ENCODE results near the gene SP1. TPM values are rescaled to one million over a fixed set of nuclear protein-coding genes. Genes with fewer than 3 reads are reported as not detected.
"Not testable (repeated sequence)": the region's sequence is repeated elsewhere in the genome, so short reads cannot be mapped to it uniquely, and the experiment has no call there.

SP1 gene
- polyA plus RNA-seq (ENCODE audit: insufficient read length in 12 of 12) = 10 to 100 TPM in 11 of 12 donors, not detected in 1; 37.9 to 66.0 (median 43.3) TPM
- long read RNA-seq, donor 1, transcript SP1-203 (2 exons, 1,061 nt) = major isoform, 15 of 41 reads
- long read RNA-seq, donor 1, partial matches to known transcripts = 24 of 41 reads
- long read RNA-seq, donor 1, other reads (novel, unspliced or antisense) = 0 of 41 reads
- long read RNA-seq, donor 2, partial matches to known transcripts = 12 of 14 reads
- long read RNA-seq, donor 2, other reads (novel, unspliced or antisense) = 0 of 14 reads
- long read RNA-seq, donor 3, partial matches to known transcripts = 8 of 11 reads
- long read RNA-seq, donor 3, other reads (novel, unspliced or antisense) = 0 of 11 reads
- long read RNA-seq, donor 4, partial matches to known transcripts = 0 of 4 reads
- long read RNA-seq, donor 4, other reads (novel, unspliced or antisense) = 0 of 4 reads
- long read RNA-seq, donor 5 = 0 reads
- long read RNA-seq, donor 6, partial matches to known transcripts = 22 of 25 reads
- long read RNA-seq, donor 6, other reads (novel, unspliced or antisense) = 0 of 25 reads
- long read RNA-seq, donor 7, partial matches to known transcripts = 0 of 2 reads
- long read RNA-seq, donor 7, other reads (novel, unspliced or antisense) = 0 of 2 reads
- long read RNA-seq, donor 8, transcript SP1-203 (2 exons, 1,061 nt) = major isoform, 9 of 32 reads
- long read RNA-seq, donor 8, partial matches to known transcripts = 22 of 32 reads
- long read RNA-seq, donor 8, other reads (novel, unspliced or antisense) = 0 of 32 reads
- long read RNA-seq, donor 9, partial matches to known transcripts = 7 of 9 reads
- long read RNA-seq, donor 9, other reads (novel, unspliced or antisense) = 0 of 9 reads
- long read RNA-seq, donor 10, transcript SP1-203 (2 exons, 1,061 nt) = major isoform, 9 of 9 reads
- long read RNA-seq, donor 10, partial matches to known transcripts = 0 of 9 reads
- long read RNA-seq, donor 10, other reads (novel, unspliced or antisense) = 0 of 9 reads
- long read RNA-seq, donor 11, partial matches to known transcripts = 0 of 4 reads
- long read RNA-seq, donor 11, other reads (novel, unspliced or antisense) = 0 of 4 reads

- DNase-seq = peak; percentile 91
Measured at GRCh38 chr12:53380104-53380793, at the start of gene SP1. SP1 (plus strand) TSS chr12:53380176; CDS start chr12:53380292, 116 bp downstream.

DNA sequence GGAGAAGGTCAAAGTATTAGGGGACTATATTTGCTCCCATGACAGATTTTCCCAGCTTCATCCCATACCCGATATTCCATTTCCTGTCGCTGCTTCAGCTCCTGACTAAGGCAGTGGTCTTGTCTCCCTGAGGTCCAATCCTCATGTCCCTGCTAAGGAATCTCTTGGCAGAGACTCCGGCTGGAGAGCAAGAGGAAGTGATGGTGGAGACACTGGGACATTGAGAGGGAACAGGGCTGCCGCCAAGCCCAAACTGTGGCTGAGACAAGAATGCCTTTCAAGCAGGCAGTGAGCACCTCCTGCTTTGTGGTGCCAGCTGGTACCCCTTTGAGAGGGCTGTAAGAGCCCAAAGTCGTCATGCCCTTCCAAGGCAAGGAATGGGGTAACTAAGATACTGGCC lies 49.3 kb upstream of the SP1 start:
- no peak for DNase-seq

DNA sequence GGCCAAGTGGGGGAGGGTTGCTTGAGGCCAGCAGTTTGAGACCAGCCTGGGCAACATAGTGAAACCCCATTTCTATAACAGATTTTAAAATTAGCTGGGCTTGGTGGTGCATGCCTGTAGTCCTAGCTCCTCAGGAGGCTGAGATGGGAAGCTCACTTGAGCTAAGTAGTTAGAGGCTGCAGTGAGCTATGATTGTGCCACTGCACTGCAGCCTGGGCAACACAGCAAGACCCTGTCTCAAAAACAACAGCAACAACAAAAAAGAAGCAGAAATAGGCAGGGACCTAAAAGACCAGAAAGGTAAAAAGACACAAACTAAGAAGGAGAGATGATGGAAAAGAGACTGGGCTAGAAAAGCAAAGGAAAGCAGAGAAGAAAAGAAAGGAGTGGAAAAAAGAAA lies 47.6 kb upstream of the SP1 start:
- DNase-seq = not testable (repeated sequence)

GRCh38 chr12:53332744-53333143 lies 47.2 kb upstream of the SP1 start:
- DNase-seq = no peak

DNA sequence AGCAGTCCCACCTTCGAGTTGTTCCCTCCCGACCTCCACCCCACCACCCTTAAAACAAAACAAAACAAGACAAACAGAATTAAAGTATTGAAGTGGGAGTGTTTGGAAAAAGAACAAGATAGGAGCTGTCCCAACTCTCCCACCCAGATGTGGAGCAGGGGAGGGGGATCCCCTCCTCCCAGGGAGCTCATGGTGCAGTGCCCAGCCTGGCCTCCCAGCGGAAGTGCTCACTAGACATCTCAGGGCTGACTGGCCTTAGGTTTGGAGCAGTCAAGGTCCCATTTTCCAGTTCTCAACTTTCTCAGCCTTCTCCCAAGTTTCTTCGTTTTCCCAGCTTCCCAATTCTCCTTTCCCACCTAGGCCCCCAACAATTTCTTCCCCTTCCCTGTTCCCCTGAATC lies 46.7 kb upstream of the SP1 start:
- no peak for DNase-seq

DNA sequence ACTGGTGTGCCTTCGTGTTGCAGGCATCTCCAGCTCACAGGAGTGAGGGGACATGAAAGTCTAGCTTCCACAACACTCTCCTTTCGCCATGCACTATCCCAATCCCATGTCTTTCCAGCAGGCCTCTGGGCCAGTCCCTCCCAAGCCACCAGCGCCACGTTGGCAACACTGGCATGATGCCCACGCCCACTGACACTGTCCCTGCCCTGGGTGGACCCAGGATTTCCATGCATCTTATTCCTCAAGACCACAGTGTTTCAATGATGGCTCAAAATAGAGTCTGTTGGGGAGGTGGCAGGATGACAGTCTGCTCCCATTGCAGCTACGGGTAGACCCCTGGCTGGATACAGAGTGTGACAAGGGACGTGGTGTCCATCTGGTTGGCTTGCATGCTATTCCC lies 46.1 kb upstream of the SP1 start:
- DNase-seq = no peak

DNA sequence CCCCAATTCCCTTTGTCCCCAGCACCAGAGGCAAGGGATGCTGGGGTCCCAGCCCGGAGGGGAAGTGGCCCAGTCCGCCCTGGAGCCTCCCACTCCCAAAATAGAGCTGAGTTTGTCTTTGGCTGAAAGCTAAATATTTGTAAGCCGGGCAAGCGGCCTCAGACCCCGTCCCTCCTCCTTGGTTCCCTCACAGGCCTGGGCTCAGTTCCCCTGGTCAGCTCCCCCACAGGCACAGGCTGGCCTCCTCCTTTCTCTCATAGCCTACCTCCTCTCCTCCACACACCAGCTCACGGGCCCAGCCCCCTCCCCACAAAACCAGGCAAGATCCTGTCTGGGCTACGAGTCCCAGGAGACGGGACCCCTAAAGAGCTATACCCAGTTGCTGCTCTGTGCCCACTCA lies 45.2 kb upstream of the SP1 start:
- no peak for DNase-seq

GRCh38 chr12:53336181-53336681 lies 43.7 kb upstream of the SP1 start, which contains the start of gene SP7:
SP7 (minus strand) TSS chr12:53336354; CDS start chr12:53335646, 708 bp downstream.
- no peak for DNase-seq

GRCh38 chr12:53338017-53338416 lies 42.0 kb upstream of the SP1 start:
- no peak for DNase-seq

DNA sequence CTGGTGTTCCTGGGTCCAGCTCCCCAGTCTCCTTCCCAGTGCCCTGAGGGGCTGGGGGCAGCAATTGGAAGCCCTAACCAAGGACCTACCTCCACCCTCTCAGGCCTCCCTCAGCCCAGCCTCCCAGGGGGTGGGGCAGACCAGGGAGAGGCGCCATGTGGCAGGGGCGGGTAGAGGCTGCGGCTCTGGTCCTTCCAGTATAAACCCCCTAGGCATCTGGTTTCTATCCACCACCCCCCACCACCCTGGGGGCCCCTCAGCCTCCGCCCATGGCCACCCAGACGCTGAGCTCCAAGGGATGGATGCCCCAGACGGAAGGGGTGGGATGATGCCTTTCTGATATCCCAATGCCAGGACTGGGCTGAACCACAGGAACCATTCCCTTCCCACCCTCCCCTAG lies 41.1 kb upstream of the SP1 start:
- no peak for DNase-seq

GRCh38 chr12:53340398-53340797 lies 39.6 kb upstream of the SP1 start:
- no peak for DNase-seq

GRCh38 chr12:53343449-53343848 lies 36.5 kb upstream of the SP1 start:
- DNase-seq = no peak

DNA sequence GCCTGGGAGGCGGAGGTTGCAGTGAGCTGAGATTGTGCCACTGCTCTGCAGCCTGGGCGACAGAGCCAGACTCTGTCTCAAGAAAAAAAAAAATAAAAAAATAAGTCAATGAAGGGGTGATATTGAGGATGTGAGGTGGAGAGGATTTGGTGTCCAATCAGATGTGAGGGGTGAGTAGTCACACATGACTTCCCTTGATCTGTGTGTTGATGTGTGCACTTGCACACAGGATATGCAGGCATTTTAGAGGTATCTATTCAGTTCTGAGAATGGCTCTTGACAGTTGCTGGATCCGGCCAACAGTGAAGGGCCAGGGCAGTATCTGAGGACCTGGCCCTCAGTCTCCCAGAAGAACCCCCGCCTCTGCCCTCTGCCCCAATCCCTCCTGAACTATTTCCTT lies 36.0 kb upstream of the SP1 start:
- no peak for DNase-seq

DNA sequence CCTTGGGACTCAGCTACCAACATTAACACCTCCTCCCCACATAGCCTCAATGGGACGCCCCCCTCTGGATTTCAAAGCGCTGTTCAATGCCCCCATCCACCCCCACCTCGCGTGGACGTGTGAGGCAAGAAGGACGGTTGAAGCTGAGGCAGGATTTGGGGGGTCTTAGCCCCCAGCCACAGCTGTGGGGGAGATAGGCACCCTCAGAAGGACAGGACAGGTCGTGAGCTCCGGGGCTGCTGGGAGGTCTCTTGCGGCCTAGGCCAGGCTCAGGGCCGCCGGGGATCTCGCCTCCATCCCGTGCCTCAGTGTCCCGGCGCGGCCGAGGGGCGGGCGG lies 35.5 kb upstream of the SP1 start:
- no peak for DNase-seq

DNA sequence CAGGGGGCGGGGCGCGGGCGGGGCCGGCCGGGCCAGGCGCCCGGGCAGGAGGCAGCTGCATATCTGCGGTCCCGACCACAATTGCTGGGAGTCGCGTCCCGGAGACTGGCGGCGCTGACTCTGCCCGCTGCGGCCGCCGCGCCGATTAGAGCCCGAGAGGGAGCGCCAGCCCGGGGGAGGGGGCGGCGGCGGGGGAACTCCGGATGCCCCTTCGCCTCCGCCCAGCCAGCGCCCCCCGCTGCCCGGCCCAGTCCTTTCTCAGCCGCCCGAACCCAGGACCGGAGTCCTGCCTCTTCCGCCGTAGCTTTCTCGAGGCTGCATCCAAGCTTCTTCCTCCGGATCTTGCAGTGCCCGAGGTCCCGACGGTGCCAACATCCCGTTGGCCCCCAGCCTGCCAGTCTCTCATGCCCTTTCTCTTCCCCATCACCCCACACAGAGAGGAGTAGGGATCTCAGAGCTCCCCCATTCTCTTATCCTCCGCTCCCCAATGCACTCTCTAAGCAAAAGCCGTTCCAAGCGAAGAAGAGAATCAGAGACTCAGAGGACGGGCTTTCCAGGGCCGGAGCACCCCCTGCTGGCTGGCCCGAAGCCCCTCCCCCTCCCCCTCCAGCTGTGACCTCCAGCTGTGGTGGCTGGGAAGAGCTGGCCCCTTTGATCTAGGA lies 35.0 kb upstream of the SP1 start:
- peak; percentile 86 for DNase-seq

DNA sequence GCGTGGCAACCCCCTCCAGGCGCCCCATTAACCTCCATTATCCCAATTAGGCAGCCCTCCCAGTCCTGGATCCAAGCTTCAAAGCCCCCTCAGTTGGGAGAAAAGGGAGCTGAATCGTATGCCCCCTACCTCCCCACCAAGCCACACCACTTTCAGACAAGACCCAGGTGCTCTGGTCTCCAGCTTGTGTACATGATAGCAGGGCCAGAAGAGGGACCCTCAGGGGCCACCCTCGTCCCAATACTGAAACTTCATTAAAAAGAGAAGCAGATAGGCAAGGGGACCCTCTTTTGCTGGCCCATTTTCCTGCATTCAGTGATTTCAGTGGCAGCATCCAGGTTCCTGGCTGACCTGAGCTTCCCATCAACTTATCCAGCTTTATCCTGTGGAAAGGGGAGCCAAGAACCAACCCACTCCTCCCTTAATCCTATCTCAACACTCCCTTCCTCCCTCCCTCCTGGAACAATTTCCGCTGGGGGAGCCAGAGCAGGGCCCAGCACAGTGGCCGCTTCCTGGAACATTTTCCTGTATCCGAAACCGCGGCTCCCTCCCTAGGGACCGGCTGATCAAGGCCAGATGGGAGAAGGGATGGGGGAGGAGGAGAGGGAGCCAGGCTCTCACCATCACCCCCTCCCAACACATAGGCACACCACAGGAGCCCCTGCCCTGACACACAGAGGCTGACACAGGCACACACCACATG lies 34.3 kb upstream of the SP1 start:
- DNase-seq = peak; percentile 51

- DNase-seq = no peak
Measured at GRCh38 chr12:53346491-53346890, 33.5 kb upstream of the SP1 start.

- DNase-seq = no peak
Measured at GRCh38 chr12:53347905-53348304, 32.1 kb upstream of the SP1 start.

DNA sequence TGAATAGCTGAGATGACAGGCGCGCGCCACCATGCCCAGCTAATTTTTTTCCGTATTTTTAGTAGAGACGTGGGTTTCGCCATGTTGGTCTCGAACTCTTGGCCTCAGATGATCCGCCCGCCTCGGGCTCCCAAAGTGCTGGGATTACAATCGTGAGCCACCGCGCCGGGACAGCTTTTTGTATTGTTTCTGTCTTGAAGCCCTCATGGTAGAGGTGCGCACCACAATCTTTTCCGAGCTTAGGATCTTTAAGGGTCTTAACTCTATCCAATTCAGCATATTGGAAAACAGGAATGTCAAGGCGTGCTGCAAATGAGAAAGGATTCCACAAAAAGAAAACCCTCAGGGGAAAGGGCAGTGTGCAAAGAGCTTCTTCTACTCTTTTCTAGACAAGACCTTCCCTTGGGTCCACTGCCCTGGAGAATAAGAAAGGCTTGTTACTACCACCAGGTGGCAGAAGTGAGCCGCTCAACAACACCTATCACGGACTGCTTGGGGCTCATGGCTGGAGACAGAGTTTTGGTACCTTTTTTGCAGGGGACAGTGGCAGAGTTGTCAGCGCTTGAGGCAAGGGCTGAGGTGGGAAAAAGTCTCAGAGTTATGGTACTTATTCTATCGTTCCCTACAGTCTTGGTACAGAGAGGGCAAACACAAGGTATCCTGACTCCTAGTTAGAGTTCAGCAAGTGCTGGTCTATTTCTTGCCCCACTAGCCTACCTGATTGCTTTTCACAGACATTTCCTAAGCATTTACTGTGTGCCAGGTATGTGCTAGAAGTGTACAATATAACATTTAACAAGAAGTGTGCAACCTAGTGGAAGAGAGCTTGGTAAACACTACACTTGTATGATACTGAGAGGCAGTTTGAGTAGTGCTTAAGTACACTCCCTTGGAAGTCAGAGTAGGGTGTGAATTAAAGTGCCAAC lies 27.4 kb upstream of the SP1 start:
- peak; percentile 88 for DNase-seq

All from muscle of arm (tissue), 14 donors.